IMR-90 (cell line): ENCODE data around the gene PSRC1. TPM values are rescaled to one million over a fixed set of nuclear protein-coding genes. Genes with fewer than 3 reads are reported as not detected.

Source experiments
- ATAC-seq: fragments of 200-7000 bp; cut with Tn5 transposase; 2 replicates; pipeline ENCODE4 v1.9.1; 2020; ENCODE audit warnings: low read depth, mild to moderate bottlenecking, moderate library complexity
- BruUV-seq: library from RNA; stranded (reverse); fragments of 400-500 nt; replicated peaks from 2 replicates; lab custom pipeline; 2021; lab: Mats Ljungman, UMichigan
- CTCF ChIA-PET: fragments of 300-600 bp; formaldehyde crosslinking; extraction: SDS; loops from one replicate; lab custom pipeline; 2021; ENCODE audit warnings: antibody characterized with exemption; lab: Yijun Ruan, JAX
- POLR2A ChIA-PET: fragments of 300-600 bp; sonication (Branson Sonifier 250); formaldehyde crosslinking; loops from one replicate; lab custom pipeline; 2022; ENCODE audit warnings: antibody characterized with exemption; ENCODE audit not compliant: unreplicated experiment; lab: Charles Lee
- DNase-seq: peaks from one replicate; pipeline ENCODE4 v3.0.0; 2013
- H2AFZ ChIP-seq: replicated peaks from 2 replicates; pipeline ENCODE3; 2013; ENCODE audit warnings: low read length, mild to moderate bottlenecking; ENCODE audit not compliant: poor library complexity
- H2AK5ac ChIP-seq: 2 replicates; pipeline ENCODE4 v1.6.1; 2013; ENCODE audit warnings: low read depth, low read length, inconsistent platforms
- H2AK9ac ChIP-seq: replicated peaks from 2 replicates; pipeline ENCODE3; 2013; ENCODE audit warnings: mild to moderate bottlenecking, low read depth, low read length, moderate library complexity; ENCODE audit not compliant: poor library complexity
- H2BK120ac ChIP-seq: 2 replicates; pipeline ENCODE4 v1.6.1; 2013; ENCODE audit warnings: low read depth, low read length, inconsistent platforms
- H2BK15ac ChIP-seq: 3 replicates; pipeline ENCODE4 v1.6.1; 2013; ENCODE audit warnings: low read depth, low read length, inconsistent platforms
- H2BK20ac ChIP-seq: 2 replicates; pipeline ENCODE4 v1.6.1; 2013; ENCODE audit warnings: low read depth, mild to moderate bottlenecking, inconsistent platforms, low read length, moderate library complexity
- H2BK5ac ChIP-seq: 2 replicates; pipeline ENCODE4 v1.6.1; 2013; ENCODE audit warnings: mild to moderate bottlenecking, low read depth, low read length, inconsistent platforms; ENCODE audit not compliant: poor library complexity, severe bottlenecking
- H3K14ac ChIP-seq: replicated peaks from 2 replicates; pipeline ENCODE4 v1.6.1; 2013; ENCODE audit warnings: low read depth, low read length, inconsistent platforms
- H3K18ac ChIP-seq: 2 replicates; pipeline ENCODE4 v1.6.1; 2013; ENCODE audit warnings: low read depth, low read length, control low read depth
- H3K23ac ChIP-seq: 2 replicates; pipeline ENCODE4 v1.6.1; 2013; ENCODE audit warnings: low read depth, low read length, inconsistent platforms
- H3K27ac ChIP-seq: 2 replicates; pipeline ENCODE4 v1.5.1; 2013; ENCODE audit warnings: mild to moderate bottlenecking, control low read depth, low read length; ENCODE audit not compliant: insufficient read depth
- H3K27me3 ChIP-seq: 2 replicates; pipeline ENCODE4 v1.6.1; 2013; ENCODE audit warnings: low read length; ENCODE audit not compliant: control insufficient read depth, insufficient read depth
- H3K36me3 ChIP-seq: 2 replicates; pipeline ENCODE4 v1.6.1; 2013; ENCODE audit warnings: low read length, mixed read lengths; ENCODE audit not compliant: control insufficient read depth, insufficient read depth
- H3K4ac ChIP-seq: 2 replicates; pipeline ENCODE4 v1.6.1; 2013; ENCODE audit warnings: low read depth, low read length, inconsistent platforms
- H3K4me1 ChIP-seq: 2 replicates; pipeline ENCODE4 v1.6.1; 2013; ENCODE audit warnings: low read length, mixed read lengths; ENCODE audit not compliant: control insufficient read depth, insufficient read depth
- H3K4me2 ChIP-seq: 2 replicates; pipeline ENCODE4 v1.6.1; 2013; ENCODE audit warnings: low read depth, mild to moderate bottlenecking, control low read depth, low read length, moderate library complexity
- H3K4me3 ChIP-seq: 2 replicates; pipeline ENCODE4 v1.5.1; 2013; ENCODE audit warnings: low read depth, mild to moderate bottlenecking, control low read depth, low read length, moderate library complexity; ENCODE audit not compliant: insufficient read depth
- H3K56ac ChIP-seq: 2 replicates; pipeline ENCODE4 v1.6.1; 2013; ENCODE audit warnings: low read length, inconsistent platforms; ENCODE audit not compliant: insufficient read depth; ENCODE audit errors: extremely low read depth
- H3K79me1 ChIP-seq, 2 experiments: 2 replicates each; pipeline ENCODE4 v1.6.1; 2013; ENCODE audit warnings: low read length in 2 of 2, inconsistent platforms in 1 of 2, low read depth in 1 of 2
- H3K9ac ChIP-seq: 2 replicates; pipeline ENCODE4 v1.6.1; 2013; ENCODE audit warnings: low read depth, low read length, control low read depth
- H3K9me1 ChIP-seq: 2 replicates; pipeline ENCODE4 v1.6.1; 2013; ENCODE audit warnings: low read length, inconsistent platforms; ENCODE audit not compliant: insufficient read depth
- H3K9me3 ChIP-seq: 2 replicates; pipeline ENCODE4 v1.6.1; 2013; ENCODE audit warnings: low read length; ENCODE audit not compliant: control insufficient read depth, insufficient read depth
- H4K20me1 ChIP-seq: 2 replicates; pipeline ENCODE4 v1.6.1; 2013; ENCODE audit warnings: low read length, inconsistent platforms; ENCODE audit not compliant: insufficient read depth
- H4K5ac ChIP-seq: 2 replicates; pipeline ENCODE4 v1.6.1; 2013; ENCODE audit warnings: mild to moderate bottlenecking, low read depth, low read length, control low read depth
- H4K8ac ChIP-seq, 2 experiments: 2 replicates each; pipeline ENCODE4 v1.6.1; 2013; ENCODE audit warnings: low read depth in 2 of 2, low read length in 2 of 2, control low read depth in 1 of 2, inconsistent platforms in 1 of 2
- H4K91ac ChIP-seq: 2 replicates; pipeline ENCODE4 v1.6.1; 2013; ENCODE audit warnings: low read depth, low read length, inconsistent platforms; ENCODE audit not compliant: insufficient read depth
- BHLHE40 ChIP-seq: fragments of 150-350 bp; IDR thresholded peaks from 2 replicates; pipeline ENCODE4 v1.6.1; 2016; ENCODE audit warnings: mild to moderate bottlenecking, low read depth, low read length
- CEBPB ChIP-seq: IDR thresholded peaks from 2 replicates; pipeline ENCODE4 v1.6.1; 2012; ENCODE audit warnings: low read depth, low read length, improper control_type of control experiment
- CHD1 ChIP-seq: IDR thresholded peaks from 2 replicates; pipeline ENCODE4 v1.6.1; 2012; ENCODE audit warnings: low read depth, low read length, improper control_type of control experiment
- FOS ChIP-seq: fragments of 150-350 bp; IDR thresholded peaks from 2 replicates; pipeline ENCODE4 v1.6.1; 2016; ENCODE audit warnings: low read depth, low read length
- MAFK ChIP-seq: IDR thresholded peaks from 2 replicates; pipeline ENCODE4 v1.6.1; 2012; ENCODE audit warnings: low read depth, low read length, improper control_type of control experiment
- MAZ ChIP-seq: IDR thresholded peaks from 2 replicates; pipeline ENCODE4 v1.6.1; 2012; ENCODE audit warnings: low read depth, mild to moderate bottlenecking, low read length, improper control_type of control experiment, moderate library complexity, borderline replicate concordance
- MXI1 ChIP-seq: IDR thresholded peaks from 2 replicates; pipeline ENCODE4 v1.6.1; 2012; ENCODE audit warnings: low read depth, mild to moderate bottlenecking, low read length, moderate library complexity, borderline replicate concordance
- NFE2L2 ChIP-seq: fragments of 150-350 bp; IDR thresholded peaks from 2 replicates; pipeline ENCODE4 v1.6.1; 2016; ENCODE audit warnings: low read depth, mild to moderate bottlenecking, low read length
- POLR2A ChIP-seq: IDR thresholded peaks from 2 replicates; pipeline ENCODE4 v1.6.1; 2012; ENCODE audit warnings: mild to moderate bottlenecking, low read depth, low read length
- RAD21 ChIP-seq: IDR thresholded peaks from 2 replicates; pipeline ENCODE4 v1.6.1; 2012; ENCODE audit warnings: low read length, improper control_type of control experiment
- RCOR1 ChIP-seq: IDR thresholded peaks from 2 replicates; pipeline ENCODE4 v1.6.1; 2012; ENCODE audit warnings: mild to moderate bottlenecking, low read length, improper control_type of control experiment; ENCODE audit not compliant: insufficient replicate concordance
- RFX5 ChIP-seq: IDR thresholded peaks from 2 replicates; pipeline ENCODE4 v1.8.0; 2012; ENCODE audit warnings: low read depth, mild to moderate bottlenecking, low read length, moderate library complexity
- SMC3 ChIP-seq: fragments of 150-350 bp; IDR thresholded peaks from 2 replicates; pipeline ENCODE4 v1.6.1; 2016; ENCODE audit warnings: low read depth, mild to moderate bottlenecking, antibody characterized with exemption, low read length, moderate library complexity
- USF2 ChIP-seq: fragments of 150-350 bp; IDR thresholded peaks from 2 replicates; pipeline ENCODE4 v1.6.1; 2017; ENCODE audit warnings: mild to moderate bottlenecking, antibody characterized with exemption, low read length, low read depth
- WGBS, 2 experiments: methylation state at CpG; one replicate each; pipeline versions ENCODE4 v1.1.5 to v1.1.7; 2013; ENCODE audit warnings: missing lambda C conversion rate in 2 of 2; ENCODE audit not compliant: insufficient read length in 1 of 2; ENCODE audit errors: extremely low coverage in 2 of 2; 5-methylcytosine and 5-hydroxymethylcytosine counted together
- dilution Hi-C: fragments of 300-500 bp; cut with HindIII; formaldehyde crosslinking; loops from one replicate; pipeline ENCODE4 v1.14.3; 2018; ENCODE audit warnings: low sequenced_read_pairs; ENCODE audit not compliant: unreplicated experiment
- in situ Hi-C: fragments of 300-500 bp; cut with MboI; formaldehyde crosslinking; loops from 3 replicates; pipeline ENCODE4 v1.14.3; 2019; ENCODE audit warnings: low sequenced_read_pairs, inconsistent platforms, mixed read lengths
- intact Hi-C: fragments of 100-400 bp; cut with micrococcal nuclease; formaldehyde crosslinking; loops from 2 replicates; pipeline ENCODE4 v1.10.0; 2022
- polyA plus RNA-seq, 3 experiments: library from polyadenylated mRNA; depleted of rRNA; stranded (reverse); fragments of >200 nt; gene quantifications; 2 replicates each; pipeline ENCODE4 v1.2.3, GENCODE V29; 2012; ENCODE audit warnings: low replicate concordance in 1 of 3
- total RNA-seq: library from RNA; depleted of rRNA; stranded (reverse); fragments of >200 nt; gene quantifications from 2 replicates; pipeline ENCODE4 v1.2.3, GENCODE V29; 2012
- TF ChIP-seq, protein P1 (sequence below): fragments of 150-350 bp; IDR thresholded peaks from 2 replicates; pipeline ENCODE4 v1.6.1; 2016; ENCODE audit warnings: low read depth, mild to moderate bottlenecking, low read length, moderate library complexity, borderline replicate concordance
- TF ChIP-seq, protein P2 (sequence below): conservative IDR thresholded peaks from 2 replicates; pipeline ENCODE4 v1.5.1; 2012; ENCODE audit warnings: mild to moderate bottlenecking, low read depth, low read length, improper control_type of control experiment

The PSRC1 gene
- total and polyA plus RNA-seq, 2 of the 4 experiments (the other 2 are of a cell fraction) = 34.6 to 40.3 TPM

DNA sequence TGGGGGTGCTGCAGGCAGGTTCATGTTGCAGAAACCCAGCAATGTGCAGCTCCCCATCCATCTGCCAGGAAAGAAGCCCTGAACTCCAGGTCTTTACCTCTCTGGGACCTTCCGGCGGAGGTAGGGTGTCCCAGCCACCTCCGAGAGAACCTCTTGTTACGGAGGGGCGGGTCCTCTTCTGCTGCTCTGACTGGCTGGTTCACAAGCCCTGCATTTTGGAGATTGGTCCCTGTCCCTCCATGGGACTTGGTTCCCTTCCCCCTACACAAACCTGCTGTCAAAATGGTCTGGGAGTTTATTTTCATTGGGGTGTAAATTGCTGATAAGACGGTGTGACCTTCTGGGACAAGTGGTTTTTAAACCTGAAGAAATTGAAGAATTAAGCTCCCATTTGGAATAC, 41.6 kb downstream of the PSRC1 start:
- CTCF ChIA-PET = no interaction called here
- Histone ChIP-seq H4K91ac (no peak overlapping the region), H3K9me3 (no peaks in the 10 kb centered on the region), H3K18ac (no peak overlapping the region), H3K4ac (no peak overlapping the region), H3K36me3 (peaks cover 25% of the 10 kb centered on the region), H3K4me3 (no peak overlapping the region), H4K20me1 (peaks cover 22% of the 10 kb centered on the region), H3K9ac (no peak overlapping the region), H2BK5ac (no peak overlapping the region), H3K27me3 (no peaks in the 10 kb centered on the region), H3K4me1 (peaks cover 11% of the 10 kb centered on the region), H3K56ac (no peak overlapping the region), H3K79me1 (peaks cover 0 to 20% of the 10 kb centered on the region in 2 experiments; a peak in 2 of 4 replicates), H4K5ac (no peak overlapping the region), H3K14ac (no peak overlapping the region), H2BK120ac (no peak overlapping the region), H2BK15ac (no peak overlapping the region), H2AFZ (no peak overlapping the region), H2AK9ac (peak overlapping the region; percentile 15), H3K27ac (no peak overlapping the region), H2AK5ac (no peak overlapping the region), H4K8ac (no peak overlapping the region), H3K23ac (no peak overlapping the region), H3K9me1 (peaks cover 14% of the 10 kb centered on the region), H2BK20ac (no peak overlapping the region), H3K4me2 (no peak overlapping the region)
- intact Hi-C loops (no loop called here), in situ Hi-C loops (no loop called here), dilution Hi-C loops (no loop called here)
- ATAC-seq (no peak), DNase-seq (no peak)
- POLR2A ChIA-PET = no interaction called here
- no TSS peak for BruUV-seq
- no CpG with 5 or more reads among the region's 6 CpGs for WGBS, 2 experiments
- TF ChIP-seq MAFK = no peak
- TF ChIP-seq RCOR1 = no peak
- no peak for TF ChIP-seq MXI1
- no peak for TF ChIP-seq SMC3
- TF ChIP-seq BHLHE40 = no peak
- TF ChIP-seq, protein P1, sequence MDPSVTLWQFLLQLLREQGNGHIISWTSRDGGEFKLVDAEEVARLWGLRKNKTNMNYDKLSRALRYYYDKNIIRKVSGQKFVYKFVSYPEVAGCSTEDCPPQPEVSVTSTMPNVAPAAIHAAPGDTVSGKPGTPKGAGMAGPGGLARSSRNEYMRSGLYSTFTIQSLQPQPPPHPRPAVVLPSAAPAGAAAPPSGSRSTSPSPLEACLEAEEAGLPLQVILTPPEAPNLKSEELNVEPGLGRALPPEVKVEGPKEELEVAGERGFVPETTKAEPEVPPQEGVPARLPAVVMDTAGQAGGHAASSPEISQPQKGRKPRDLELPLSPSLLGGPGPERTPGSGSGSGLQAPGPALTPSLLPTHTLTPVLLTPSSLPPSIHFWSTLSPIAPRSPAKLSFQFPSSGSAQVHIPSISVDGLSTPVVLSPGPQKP = no peak
- TF ChIP-seq NFE2L2 = no peak
- no peak for TF ChIP-seq FOS
- TF ChIP-seq RFX5 = no peak
- no peak for TF ChIP-seq CHD1
- TF ChIP-seq POLR2A = no peak
- TF ChIP-seq RAD21 = no peak
- no peak for TF ChIP-seq USF2
- no peak for TF ChIP-seq CEBPB
- no peak for TF ChIP-seq MAZ
- TF ChIP-seq, protein P2, sequence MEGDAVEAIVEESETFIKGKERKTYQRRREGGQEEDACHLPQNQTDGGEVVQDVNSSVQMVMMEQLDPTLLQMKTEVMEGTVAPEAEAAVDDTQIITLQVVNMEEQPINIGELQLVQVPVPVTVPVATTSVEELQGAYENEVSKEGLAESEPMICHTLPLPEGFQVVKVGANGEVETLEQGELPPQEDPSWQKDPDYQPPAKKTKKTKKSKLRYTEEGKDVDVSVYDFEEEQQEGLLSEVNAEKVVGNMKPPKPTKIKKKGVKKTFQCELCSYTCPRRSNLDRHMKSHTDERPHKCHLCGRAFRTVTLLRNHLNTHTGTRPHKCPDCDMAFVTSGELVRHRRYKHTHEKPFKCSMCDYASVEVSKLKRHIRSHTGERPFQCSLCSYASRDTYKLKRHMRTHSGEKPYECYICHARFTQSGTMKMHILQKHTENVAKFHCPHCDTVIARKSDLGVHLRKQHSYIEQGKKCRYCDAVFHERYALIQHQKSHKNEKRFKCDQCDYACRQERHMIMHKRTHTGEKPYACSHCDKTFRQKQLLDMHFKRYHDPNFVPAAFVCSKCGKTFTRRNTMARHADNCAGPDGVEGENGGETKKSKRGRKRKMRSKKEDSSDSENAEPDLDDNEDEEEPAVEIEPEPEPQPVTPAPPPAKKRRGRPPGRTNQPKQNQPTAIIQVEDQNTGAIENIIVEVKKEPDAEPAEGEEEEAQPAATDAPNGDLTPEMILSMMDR = no peak
